ENCODE data around the gene TOM1L2.

The TOM1L2 gene

GRCh38 chr17:17893801-17894644, 78.2 kb downstream of the TOM1L2 start:
- no peak for DNase-seq

GRCh38 chr17:17892731-17893130, 79.5 kb downstream of the TOM1L2 start:
- DNase-seq, result no peak

GRCh38 chr17:17892009-17892408, 80.2 kb downstream of the TOM1L2 start:
- no peak for DNase-seq

- peak; percentile 38 for DNase-seq
Observed at GRCh38 chr17:17890773-17891759, 81.1 kb downstream of the TOM1L2 start.

- DNase-seq, result no peak
Observed at GRCh38 chr17:17889922-17890321, 82.3 kb downstream of the TOM1L2 start.

GRCh38 chr17:17888821-17889220, 83.4 kb downstream of the TOM1L2 start:
- DNase-seq, result no peak

- DNase-seq, result no peak
Observed at GRCh38 chr17:17888371-17888770, 83.8 kb downstream of the TOM1L2 start.

- DNase-seq, result no peak
Observed at GRCh38 chr17:17887752-17888304, 84.4 kb downstream of the TOM1L2 start.

GRCh38 chr17:17886726-17887125, 85.5 kb downstream of the TOM1L2 start:
- peak; percentile 49 for DNase-seq

GRCh38 chr17:17886226-17886625, 86.0 kb downstream of the TOM1L2 start:
- DNase-seq, result peak; percentile 74

GRCh38 chr17:17884391-17885357, 87.5 kb downstream of the TOM1L2 start:
- DNase-seq, result peak; percentile 30

GRCh38 chr17:17883801-17884200, 88.4 kb downstream of the TOM1L2 start:
- DNase-seq, result no peak

GRCh38 chr17:17882082-17882581, 90.1 kb downstream of the TOM1L2 start:
- no peak for DNase-seq

- DNase-seq, result no peak
Observed at GRCh38 chr17:17880577-17881196, 91.5 kb downstream of the TOM1L2 start.

GRCh38 chr17:17877529-17878358, 94.5 kb downstream of the TOM1L2 start:
- DNase-seq, result no peak

- DNase-seq, result no peak
Observed at GRCh38 chr17:17876959-17877528, 95.2 kb downstream of the TOM1L2 start.

- DNase-seq, result peak; percentile 47
Observed at GRCh38 chr17:17874478-17874877, 97.7 kb downstream of the TOM1L2 start.

- DNase-seq, result no peak
Observed at GRCh38 chr17:17873450-17873991, 98.7 kb downstream of the TOM1L2 start.

GRCh38 chr17:17872547-17873345, 99.5 kb downstream of the TOM1L2 start:
- DNase-seq, result no peak
